Neural crest cell (in vitro differentiated cells): ENCODE data around the gene MCM5. TPM values are rescaled to one million over a fixed set of nuclear protein-coding genes. Genes with fewer than 3 reads are reported as not detected.
A peak's percentile ranks its signal among the peaks of the same experiment; 100 is the strongest.

Experiments used
- DNase-seq: peaks from one replicate; pipeline ENCODE4 v3.0.0; 2021; ENCODE audit warnings: low read depth, mixed read lengths, low spot score
- H3K27ac Mint-ChIP-seq: one replicate; pipeline ENCODE4 v1.8.0; 2021; ENCODE audit warnings: mild to moderate bottlenecking, mixed read lengths; ENCODE audit not compliant: unreplicated experiment
- H3K27me3 Mint-ChIP-seq: 2 replicates; pipeline ENCODE4 v1.8.0; 2021; ENCODE audit warnings: low read depth, mild to moderate bottlenecking, mixed read lengths
- H3K36me3 Mint-ChIP-seq: 2 replicates; pipeline ENCODE4 v1.8.0; 2021; ENCODE audit warnings: low read depth, mild to moderate bottlenecking, mixed read lengths
- H3K4me1 Mint-ChIP-seq: 2 replicates; pipeline ENCODE4 v1.8.0; 2021; ENCODE audit warnings: mixed read lengths
- H3K4me3 Mint-ChIP-seq: one replicate; pipeline ENCODE4 v1.8.0; 2021; ENCODE audit warnings: mild to moderate bottlenecking, mixed read lengths
- H3K9me3 Mint-ChIP-seq: 2 replicates; pipeline ENCODE4 v1.8.0; 2021; ENCODE audit warnings: mixed read lengths
- total RNA-seq: library from RNA; stranded (reverse); gene quantifications from 2 replicates; pipeline ENCODE4 v1.2.1, GENCODE V29; 2021
- TF ChIP-seq, protein P1 (sequence below): fragments of 200-600 bp; sonication (generic); conservative IDR thresholded peaks from 2 replicates; pipeline ENCODE4 v1.5.0; 2021; ENCODE audit warnings: antibody characterized with exemption, mild to moderate bottlenecking

The MCM5 gene
- total RNA-seq, 1 donor from 2014 or later, result 187 TPM

DNA sequence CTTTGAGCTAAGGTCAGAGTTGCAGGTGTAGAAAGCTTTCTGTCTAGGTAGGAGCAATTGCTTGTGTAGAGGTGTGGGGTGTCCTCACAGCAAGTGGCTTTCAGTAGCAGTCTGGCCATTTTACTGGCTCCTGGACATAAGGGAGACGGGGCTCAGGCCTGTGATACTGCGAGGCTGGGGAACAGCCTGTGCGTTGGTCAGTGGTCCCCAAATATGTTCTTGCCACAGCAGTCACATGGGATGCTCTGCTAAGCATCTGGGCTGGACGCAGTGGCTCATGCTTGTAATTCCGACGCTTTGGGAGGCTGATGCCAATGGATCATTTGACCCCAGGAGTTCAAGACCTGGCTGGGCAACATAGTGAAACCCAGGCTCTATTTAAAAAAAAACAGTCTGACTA is 1.9 kb downstream of the MCM5 start:
- no peak for DNase-seq
- H3K4me1 Mint-ChIP-seq, result peaks cover 52% of the 10 kb centered on the region
- H3K36me3 Mint-ChIP-seq, result peaks cover 9% of the 10 kb centered on the region
- H3K4me3 Mint-ChIP-seq, result peak overlapping the region; percentile 88
- no peaks in the 10 kb centered on the region for H3K27me3 Mint-ChIP-seq
- TF ChIP-seq, protein P1, sequence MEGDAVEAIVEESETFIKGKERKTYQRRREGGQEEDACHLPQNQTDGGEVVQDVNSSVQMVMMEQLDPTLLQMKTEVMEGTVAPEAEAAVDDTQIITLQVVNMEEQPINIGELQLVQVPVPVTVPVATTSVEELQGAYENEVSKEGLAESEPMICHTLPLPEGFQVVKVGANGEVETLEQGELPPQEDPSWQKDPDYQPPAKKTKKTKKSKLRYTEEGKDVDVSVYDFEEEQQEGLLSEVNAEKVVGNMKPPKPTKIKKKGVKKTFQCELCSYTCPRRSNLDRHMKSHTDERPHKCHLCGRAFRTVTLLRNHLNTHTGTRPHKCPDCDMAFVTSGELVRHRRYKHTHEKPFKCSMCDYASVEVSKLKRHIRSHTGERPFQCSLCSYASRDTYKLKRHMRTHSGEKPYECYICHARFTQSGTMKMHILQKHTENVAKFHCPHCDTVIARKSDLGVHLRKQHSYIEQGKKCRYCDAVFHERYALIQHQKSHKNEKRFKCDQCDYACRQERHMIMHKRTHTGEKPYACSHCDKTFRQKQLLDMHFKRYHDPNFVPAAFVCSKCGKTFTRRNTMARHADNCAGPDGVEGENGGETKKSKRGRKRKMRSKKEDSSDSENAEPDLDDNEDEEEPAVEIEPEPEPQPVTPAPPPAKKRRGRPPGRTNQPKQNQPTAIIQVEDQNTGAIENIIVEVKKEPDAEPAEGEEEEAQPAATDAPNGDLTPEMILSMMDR, result no peak
- no peak overlapping the region for H3K27ac Mint-ChIP-seq
- H3K9me3 Mint-ChIP-seq, result no peaks in the 10 kb centered on the region

DNA sequence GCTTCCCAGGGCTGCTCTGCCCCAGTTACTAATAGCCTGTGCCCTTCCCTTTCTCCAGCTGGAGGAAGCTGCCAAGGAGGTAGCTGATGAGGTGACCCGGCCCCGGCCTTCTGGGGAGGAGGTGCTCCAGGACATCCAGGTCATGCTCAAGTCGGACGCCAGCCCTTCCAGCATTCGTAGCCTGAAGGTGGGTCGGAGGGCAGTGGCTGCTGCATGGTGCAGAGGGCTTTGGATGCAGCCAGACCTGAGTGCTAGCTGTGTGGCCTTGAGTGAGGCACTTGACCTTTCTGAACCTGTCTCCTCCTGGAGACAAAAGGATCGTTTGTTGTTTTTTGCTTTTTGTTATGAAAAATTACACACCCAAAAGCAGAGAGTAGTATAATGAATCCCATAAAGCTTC is 3.4 kb downstream of the MCM5 start:
- Mint-ChIP-seq H3K36me3 (peaks cover 9% of the 10 kb centered on the region), H3K4me3 (peak overlapping the region; percentile 60), H3K4me1 (peaks cover 44% of the 10 kb centered on the region), H3K27me3 (no peaks in the 10 kb centered on the region), H3K9me3 (no peaks in the 10 kb centered on the region), H3K27ac (peak overlapping the region; percentile 50)
- DNase-seq, result no peak
- TF ChIP-seq, protein P1, result no peak

DNA sequence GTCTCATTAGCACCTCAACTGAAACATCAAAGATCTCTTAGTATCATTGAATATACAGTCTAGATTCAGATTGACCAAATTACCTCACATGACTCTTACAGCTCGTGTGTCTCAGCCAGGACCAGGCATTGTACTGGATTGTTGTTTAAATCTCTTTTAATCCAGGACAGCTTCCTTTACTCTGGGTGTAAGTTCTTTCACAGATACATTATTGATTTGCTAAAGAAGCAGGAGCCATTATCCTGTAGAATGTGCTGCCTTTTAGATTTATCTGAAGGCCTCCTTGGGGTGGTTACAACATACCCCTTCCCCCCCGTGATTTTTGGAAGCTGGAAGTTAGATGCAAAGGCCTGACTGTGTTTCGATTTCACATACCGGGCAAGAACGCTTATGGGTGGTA is 4.2 kb downstream of the MCM5 start:
- DNase-seq, result no peak
- H3K4me3 Mint-ChIP-seq, result peak overlapping the region; percentile 60
- peaks cover 44% of the 10 kb centered on the region for H3K4me1 Mint-ChIP-seq
- H3K9me3 Mint-ChIP-seq, result no peaks in the 10 kb centered on the region
- no peaks in the 10 kb centered on the region for H3K27me3 Mint-ChIP-seq
- TF ChIP-seq, protein P1, result no peak
- H3K27ac Mint-ChIP-seq, result no peak overlapping the region
- H3K36me3 Mint-ChIP-seq, result peaks cover 9% of the 10 kb centered on the region

DNA sequence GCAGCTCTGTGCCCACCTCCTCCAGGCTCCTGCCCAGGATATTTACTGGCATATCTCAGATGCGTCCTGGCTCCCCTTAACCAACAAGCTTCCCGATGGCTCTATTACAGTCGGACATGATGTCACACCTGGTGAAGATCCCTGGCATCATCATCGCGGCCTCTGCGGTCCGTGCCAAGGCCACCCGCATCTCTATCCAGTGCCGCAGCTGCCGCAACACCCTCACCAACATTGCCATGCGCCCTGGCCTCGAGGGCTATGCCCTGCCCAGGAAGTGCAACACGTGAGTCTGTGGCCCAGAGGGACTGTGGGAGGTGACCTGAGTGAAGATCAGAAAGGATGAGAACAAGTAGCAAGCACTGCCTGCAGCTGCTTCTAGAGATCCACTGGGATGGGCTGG is 6.5 kb downstream of the MCM5 start:
- H3K9me3 Mint-ChIP-seq, result no peaks in the 10 kb centered on the region
- H3K27ac Mint-ChIP-seq, result no peak overlapping the region
- no peak overlapping the region for H3K4me3 Mint-ChIP-seq
- no peaks in the 10 kb centered on the region for H3K27me3 Mint-ChIP-seq
- DNase-seq, result no peak
- peaks cover 13% of the 10 kb centered on the region for H3K36me3 Mint-ChIP-seq
- peaks cover 37% of the 10 kb centered on the region for H3K4me1 Mint-ChIP-seq
- TF ChIP-seq, protein P1, result no peak

DNA sequence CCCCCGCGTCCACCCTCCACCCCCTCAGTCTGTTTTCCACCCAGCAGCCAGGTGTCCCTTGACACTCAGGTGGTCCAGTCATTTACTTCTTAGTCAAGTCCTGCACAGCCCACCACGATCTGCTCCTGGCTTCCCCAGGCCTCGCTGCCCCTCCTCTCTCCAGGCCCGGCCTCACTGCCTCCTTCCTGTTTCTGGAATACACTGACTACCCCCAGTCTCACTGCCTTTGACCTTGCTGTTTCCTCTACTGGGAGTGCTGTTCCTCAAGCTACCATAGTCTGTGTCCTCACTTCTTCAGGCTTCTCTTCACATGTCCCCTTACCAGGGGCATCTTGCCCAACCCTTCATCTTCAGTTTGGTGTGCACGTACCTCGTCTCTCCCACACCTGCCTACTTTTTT is 7.4 kb downstream of the MCM5 start:
- Mint-ChIP-seq H3K27ac (no peak overlapping the region), H3K4me1 (peaks cover 29% of the 10 kb centered on the region), H3K4me3 (peak overlapping the region; percentile 13), H3K36me3 (peaks cover 17% of the 10 kb centered on the region), H3K9me3 (no peaks in the 10 kb centered on the region), H3K27me3 (no peaks in the 10 kb centered on the region)
- TF ChIP-seq, protein P1, result no peak
- DNase-seq, result no peak
